ENCODE measurements around the gene KDM2A. TPM values are rescaled to one million over a fixed set of nuclear protein-coding genes. Genes with fewer than 3 reads are reported as not detected.

KDM2A gene
- polyA plus RNA-seq, 2 of the 4 experiments (the other 2 are of a cell fraction): 34.5 to 42.8 TPM

DNA sequence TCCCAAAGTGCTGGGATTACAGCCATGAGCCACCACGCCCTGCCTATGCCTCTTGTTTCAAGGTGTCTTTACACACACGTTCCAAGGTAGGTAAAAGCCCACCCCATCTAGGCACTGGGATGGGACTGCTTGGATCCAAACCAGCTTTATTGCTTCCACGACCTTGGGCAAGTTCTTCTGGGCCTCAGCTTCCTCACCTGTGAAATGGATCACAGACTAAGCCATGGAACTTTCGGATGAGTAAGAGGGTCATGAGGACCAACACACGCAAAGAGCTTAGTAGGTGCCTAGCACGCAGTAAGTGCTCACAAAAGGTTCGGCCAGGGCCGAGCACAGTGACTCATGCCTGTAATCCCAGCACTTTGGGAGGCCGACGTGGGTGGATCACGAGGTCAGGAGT, 46.8 kb upstream of the KDM2A start:
- ATAC-seq (no peak), FAIRE-seq (no peak), DNase-seq (ENCODE audit: low read depth in 1 of 2, low spot score in 1 of 2) (no peak)
- Histone ChIP-seq H3K4me1 (no peaks in the 10 kb centered on the region), H3K4me2 (no peak overlapping the region), H3K9me3 (no peaks in the 10 kb centered on the region), H3K27ac (no peak overlapping the region), H3K4me3 (no peak overlapping the region)
- ChIA-PET CTCF (interaction anchor here (0.6 to 4.8 kb wide), 9 partner anchors 9 to 237 kb away, joined by 3 to 33 read pairs (median 3); no protein-coding TSS in a partner anchor), POLR2A (no interaction called here)
- TF ChIP-seq, protein P1, sequence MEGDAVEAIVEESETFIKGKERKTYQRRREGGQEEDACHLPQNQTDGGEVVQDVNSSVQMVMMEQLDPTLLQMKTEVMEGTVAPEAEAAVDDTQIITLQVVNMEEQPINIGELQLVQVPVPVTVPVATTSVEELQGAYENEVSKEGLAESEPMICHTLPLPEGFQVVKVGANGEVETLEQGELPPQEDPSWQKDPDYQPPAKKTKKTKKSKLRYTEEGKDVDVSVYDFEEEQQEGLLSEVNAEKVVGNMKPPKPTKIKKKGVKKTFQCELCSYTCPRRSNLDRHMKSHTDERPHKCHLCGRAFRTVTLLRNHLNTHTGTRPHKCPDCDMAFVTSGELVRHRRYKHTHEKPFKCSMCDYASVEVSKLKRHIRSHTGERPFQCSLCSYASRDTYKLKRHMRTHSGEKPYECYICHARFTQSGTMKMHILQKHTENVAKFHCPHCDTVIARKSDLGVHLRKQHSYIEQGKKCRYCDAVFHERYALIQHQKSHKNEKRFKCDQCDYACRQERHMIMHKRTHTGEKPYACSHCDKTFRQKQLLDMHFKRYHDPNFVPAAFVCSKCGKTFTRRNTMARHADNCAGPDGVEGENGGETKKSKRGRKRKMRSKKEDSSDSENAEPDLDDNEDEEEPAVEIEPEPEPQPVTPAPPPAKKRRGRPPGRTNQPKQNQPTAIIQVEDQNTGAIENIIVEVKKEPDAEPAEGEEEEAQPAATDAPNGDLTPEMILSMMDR (IDR thresholded peaks at IDR 0.05): no peak
- WGBS (ENCODE audit: missing lambda C conversion rate): 83% methylated on average over 11 of the region's 11 CpGs

DNA sequence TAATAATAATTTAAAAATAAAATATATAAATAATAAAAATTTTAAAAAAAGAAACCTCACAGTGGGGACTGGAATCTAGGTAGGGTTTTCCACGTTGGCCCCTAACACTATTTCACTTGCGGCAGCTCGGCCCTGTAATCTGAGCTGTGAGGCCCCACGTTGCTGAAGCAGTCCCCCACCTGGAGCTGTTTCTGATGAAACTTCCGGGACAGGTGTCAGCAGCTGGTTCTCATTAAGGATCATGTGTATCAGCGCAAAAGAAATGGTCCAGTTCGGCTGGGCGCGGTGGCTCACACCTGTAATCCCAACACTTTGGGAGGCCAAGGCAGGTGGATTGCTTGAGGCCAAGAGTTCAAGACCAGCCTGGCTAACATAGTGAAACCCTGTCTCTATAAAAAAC, 45.2 kb upstream of the KDM2A start:
- DNase-seq (ENCODE audit: low read depth in 1 of 2, low spot score in 1 of 2) (no peak), FAIRE-seq (no peak), ATAC-seq (no peak)
- 89% methylated on average over 9 of the region's 9 CpGs for whole genome bisulfite sequencing (ENCODE audit: missing lambda C conversion rate)
- TF ChIP-seq SREBF2 (IDR thresholded peaks at IDR 0.05): no peak
- TF ChIP-seq KDM5A (IDR thresholded peaks at IDR 0.05): no peak
- TF ChIP-seq, protein P2, sequence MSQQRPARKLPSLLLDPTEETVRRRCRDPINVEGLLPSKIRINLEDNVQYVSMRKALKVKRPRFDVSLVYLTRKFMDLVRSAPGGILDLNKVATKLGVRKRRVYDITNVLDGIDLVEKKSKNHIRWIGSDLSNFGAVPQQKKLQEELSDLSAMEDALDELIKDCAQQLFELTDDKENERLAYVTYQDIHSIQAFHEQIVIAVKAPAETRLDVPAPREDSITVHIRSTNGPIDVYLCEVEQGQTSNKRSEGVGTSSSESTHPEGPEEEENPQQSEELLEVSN (IDR thresholded peaks at IDR 0.05; ENCODE audit: borderline replicate concordance, low read depth): no peak
- TF ChIP-seq TP53 (CRISPR knock-in tag; IDR thresholded peaks at IDR 0.05): no peak
- TF ChIP-seq SMC3 (IDR thresholded peaks at IDR 0.05): no peak
- TF ChIP-seq MAFK (IDR thresholded peaks at IDR 0.05; ENCODE audit: partially characterized antibody): no peak
- TF ChIP-seq HOXA7 (CRISPR knock-in tag; IDR thresholded peaks at IDR 0.05): no peak
- TF ChIP-seq ZFP36 (IDR thresholded peaks at IDR 0.05; ENCODE audit: borderline replicate concordance, partially characterized antibody): no peak
- TF ChIP-seq EHF (CRISPR knock-in tag; IDR thresholded peaks at IDR 0.05): no peak
- TF ChIP-seq, protein P3, sequence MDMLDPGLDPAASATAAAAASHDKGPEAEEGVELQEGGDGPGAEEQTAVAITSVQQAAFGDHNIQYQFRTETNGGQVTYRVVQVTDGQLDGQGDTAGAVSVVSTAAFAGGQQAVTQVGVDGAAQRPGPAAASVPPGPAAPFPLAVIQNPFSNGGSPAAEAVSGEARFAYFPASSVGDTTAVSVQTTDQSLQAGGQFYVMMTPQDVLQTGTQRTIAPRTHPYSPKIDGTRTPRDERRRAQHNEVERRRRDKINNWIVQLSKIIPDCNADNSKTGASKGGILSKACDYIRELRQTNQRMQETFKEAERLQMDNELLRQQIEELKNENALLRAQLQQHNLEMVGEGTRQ (IDR thresholded peaks at IDR 0.05): no peak
- no peak for TF ChIP-seq RNF2 (IDR thresholded peaks at IDR 0.05; ENCODE audit: borderline replicate concordance, low read depth)
- TF ChIP-seq NFE2L2 (conservative IDR thresholded peaks at IDR 0.05; ENCODE audit: low read length): no peak
- no peak for TF ChIP-seq GATA3 (IDR thresholded peaks at IDR 0.05; ENCODE audit: borderline replicate concordance)
- no peak for TF ChIP-seq ZC3H11A (IDR thresholded peaks at IDR 0.05)
- TF ChIP-seq, protein P4, sequence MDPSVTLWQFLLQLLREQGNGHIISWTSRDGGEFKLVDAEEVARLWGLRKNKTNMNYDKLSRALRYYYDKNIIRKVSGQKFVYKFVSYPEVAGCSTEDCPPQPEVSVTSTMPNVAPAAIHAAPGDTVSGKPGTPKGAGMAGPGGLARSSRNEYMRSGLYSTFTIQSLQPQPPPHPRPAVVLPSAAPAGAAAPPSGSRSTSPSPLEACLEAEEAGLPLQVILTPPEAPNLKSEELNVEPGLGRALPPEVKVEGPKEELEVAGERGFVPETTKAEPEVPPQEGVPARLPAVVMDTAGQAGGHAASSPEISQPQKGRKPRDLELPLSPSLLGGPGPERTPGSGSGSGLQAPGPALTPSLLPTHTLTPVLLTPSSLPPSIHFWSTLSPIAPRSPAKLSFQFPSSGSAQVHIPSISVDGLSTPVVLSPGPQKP (IDR thresholded peaks at IDR 0.05; ENCODE audit: low read depth, low read length): no peak
- no peak for TF ChIP-seq NR3C1 (IDR thresholded peaks at IDR 0.05)
- TF ChIP-seq HDAC2 (IDR thresholded peaks at IDR 0.05): no peak
- TF ChIP-seq, protein P5, sequence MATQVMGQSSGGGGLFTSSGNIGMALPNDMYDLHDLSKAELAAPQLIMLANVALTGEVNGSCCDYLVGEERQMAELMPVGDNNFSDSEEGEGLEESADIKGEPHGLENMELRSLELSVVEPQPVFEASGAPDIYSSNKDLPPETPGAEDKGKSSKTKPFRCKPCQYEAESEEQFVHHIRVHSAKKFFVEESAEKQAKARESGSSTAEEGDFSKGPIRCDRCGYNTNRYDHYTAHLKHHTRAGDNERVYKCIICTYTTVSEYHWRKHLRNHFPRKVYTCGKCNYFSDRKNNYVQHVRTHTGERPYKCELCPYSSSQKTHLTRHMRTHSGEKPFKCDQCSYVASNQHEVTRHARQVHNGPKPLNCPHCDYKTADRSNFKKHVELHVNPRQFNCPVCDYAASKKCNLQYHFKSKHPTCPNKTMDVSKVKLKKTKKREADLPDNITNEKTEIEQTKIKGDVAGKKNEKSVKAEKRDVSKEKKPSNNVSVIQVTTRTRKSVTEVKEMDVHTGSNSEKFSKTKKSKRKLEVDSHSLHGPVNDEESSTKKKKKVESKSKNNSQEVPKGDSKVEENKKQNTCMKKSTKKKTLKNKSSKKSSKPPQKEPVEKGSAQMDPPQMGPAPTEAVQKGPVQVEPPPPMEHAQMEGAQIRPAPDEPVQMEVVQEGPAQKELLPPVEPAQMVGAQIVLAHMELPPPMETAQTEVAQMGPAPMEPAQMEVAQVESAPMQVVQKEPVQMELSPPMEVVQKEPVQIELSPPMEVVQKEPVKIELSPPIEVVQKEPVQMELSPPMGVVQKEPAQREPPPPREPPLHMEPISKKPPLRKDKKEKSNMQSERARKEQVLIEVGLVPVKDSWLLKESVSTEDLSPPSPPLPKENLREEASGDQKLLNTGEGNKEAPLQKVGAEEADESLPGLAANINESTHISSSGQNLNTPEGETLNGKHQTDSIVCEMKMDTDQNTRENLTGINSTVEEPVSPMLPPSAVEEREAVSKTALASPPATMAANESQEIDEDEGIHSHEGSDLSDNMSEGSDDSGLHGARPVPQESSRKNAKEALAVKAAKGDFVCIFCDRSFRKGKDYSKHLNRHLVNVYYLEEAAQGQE (IDR thresholded peaks at IDR 0.05): no peak
- no peak overlapping the region for H3K4me3 ChIP-seq
- ChIA-PET POLR2A (no interaction called here), CTCF (interaction anchor here (1.0 to 4.8 kb wide), 4 partner anchors 8 to 243 kb away, joined by 3 to 33 read pairs (median 4); partner anchors contain the start of gene RCE1)
- H3K4me2 ChIP-seq: no peak overlapping the region
- peaks cover 16% of the 10 kb centered on the region for H3K4me1 ChIP-seq
- H3K9me3 ChIP-seq: no peaks in the 10 kb centered on the region
- H3K27ac ChIP-seq: peak overlapping the region in 1 of 2 experiments; percentile 2; a peak in 1 of 6 replicates
